ENCODE data around the gene B3GLCT.

Gene B3GLCT

GRCh38 chr13:31263346-31263745, 63.6 kb downstream of the B3GLCT start:
- H3K27ac ChIP-seq (ENCODE audit: insufficient read depth, low read depth, low read length, poor library complexity, severe bottlenecking), result no peak overlapping the region
- H3K4me3 ChIP-seq (ENCODE audit: insufficient read depth, low read depth, low read length), result no peak overlapping the region
- WGBS, 2 experiments, result 83 to 93% methylated on average over 1 of the region's 1 CpG
- no peaks in the 10 kb centered on the region for H3K36me3 ChIP-seq (ENCODE audit: control insufficient read depth, insufficient read depth, low read length)
- H3K4me1 ChIP-seq (ENCODE audit: control insufficient read depth, insufficient read depth, low read length), result no peaks in the 10 kb centered on the region
- H3K9me3 ChIP-seq (ENCODE audit: control insufficient read depth, low read length), result no peaks in the 10 kb centered on the region
- H3K27me3 ChIP-seq (ENCODE audit: control insufficient read depth, insufficient read depth, low read length, poor library complexity, severe bottlenecking), result no peaks in the 10 kb centered on the region

- WGBS, 2 experiments, result 96 to 97% methylated on average over 4 of the region's 4 CpGs
- no peak overlapping the region for H3K27ac ChIP-seq (ENCODE audit: insufficient read depth, low read depth, low read length, poor library complexity, severe bottlenecking)
- no peaks in the 10 kb centered on the region for H3K27me3 ChIP-seq (ENCODE audit: control insufficient read depth, insufficient read depth, low read length, poor library complexity, severe bottlenecking)
- no peaks in the 10 kb centered on the region for H3K4me1 ChIP-seq (ENCODE audit: control insufficient read depth, insufficient read depth, low read length)
- H3K9me3 ChIP-seq (ENCODE audit: control insufficient read depth, low read length), result no peaks in the 10 kb centered on the region
- H3K4me3 ChIP-seq (ENCODE audit: insufficient read depth, low read depth, low read length), result no peak overlapping the region
- no peaks in the 10 kb centered on the region for H3K36me3 ChIP-seq (ENCODE audit: control insufficient read depth, insufficient read depth, low read length)
Measured at GRCh38 chr13:31264151-31264550, 64.4 kb downstream of the B3GLCT start.

GRCh38 chr13:31267126-31267784, 67.5 kb downstream of the B3GLCT start:
- Histone ChIP-seq H3K4me3 (ENCODE audit: insufficient read depth, low read depth, low read length) (no peak overlapping the region), H3K27ac (ENCODE audit: insufficient read depth, low read depth, low read length, poor library complexity, severe bottlenecking) (no peak overlapping the region), H3K4me1 (ENCODE audit: control insufficient read depth, insufficient read depth, low read length) (no peaks in the 10 kb centered on the region), H3K9me3 (ENCODE audit: control insufficient read depth, low read length) (peaks cover 2% of the 10 kb centered on the region), H3K27me3 (ENCODE audit: control insufficient read depth, insufficient read depth, low read length, poor library complexity, severe bottlenecking) (no peaks in the 10 kb centered on the region), H3K36me3 (ENCODE audit: control insufficient read depth, insufficient read depth, low read length) (peaks cover 9% of the 10 kb centered on the region)
- WGBS, 2 experiments, result 94 to 100% methylated on average over 1 of the region's 2 CpGs

- Histone ChIP-seq H3K27me3 (ENCODE audit: control insufficient read depth, insufficient read depth, low read length, poor library complexity, severe bottlenecking) (no peaks in the 10 kb centered on the region), H3K36me3 (ENCODE audit: control insufficient read depth, insufficient read depth, low read length) (peaks cover 9% of the 10 kb centered on the region), H3K4me3 (ENCODE audit: insufficient read depth, low read depth, low read length) (no peak overlapping the region), H3K27ac (ENCODE audit: insufficient read depth, low read depth, low read length, poor library complexity, severe bottlenecking) (no peak overlapping the region), H3K4me1 (ENCODE audit: control insufficient read depth, insufficient read depth, low read length) (no peaks in the 10 kb centered on the region), H3K9me3 (ENCODE audit: control insufficient read depth, low read length) (peaks cover 4% of the 10 kb centered on the region)
- 70 to 74% methylated on average over 4 of the region's 4 CpGs for WGBS, 2 experiments
Measured at GRCh38 chr13:31274390-31274789, 74.6 kb downstream of the B3GLCT start.

GRCh38 chr13:31276421-31276820, 76.6 kb downstream of the B3GLCT start:
- no peak overlapping the region for H3K27ac ChIP-seq (ENCODE audit: insufficient read depth, low read depth, low read length, poor library complexity, severe bottlenecking)
- peaks cover 4% of the 10 kb centered on the region for H3K9me3 ChIP-seq (ENCODE audit: control insufficient read depth, low read length)
- H3K4me1 ChIP-seq (ENCODE audit: control insufficient read depth, insufficient read depth, low read length), result no peaks in the 10 kb centered on the region
- no peak overlapping the region for H3K4me3 ChIP-seq (ENCODE audit: insufficient read depth, low read depth, low read length)
- H3K36me3 ChIP-seq (ENCODE audit: control insufficient read depth, insufficient read depth, low read length), result peaks cover 2% of the 10 kb centered on the region
- WGBS, 2 experiments, result 96 to 100% methylated on average over 2 to 3 of the region's 5 CpGs
- H3K27me3 ChIP-seq (ENCODE audit: control insufficient read depth, insufficient read depth, low read length, poor library complexity, severe bottlenecking), result no peaks in the 10 kb centered on the region

- no peak overlapping the region for H3K27ac ChIP-seq (ENCODE audit: insufficient read depth, low read depth, low read length, poor library complexity, severe bottlenecking)
- H3K4me3 ChIP-seq (ENCODE audit: insufficient read depth, low read depth, low read length), result no peak overlapping the region
- H3K36me3 ChIP-seq (ENCODE audit: control insufficient read depth, insufficient read depth, low read length), result no peaks in the 10 kb centered on the region
- peaks cover 2% of the 10 kb centered on the region for H3K9me3 ChIP-seq (ENCODE audit: control insufficient read depth, low read length)
- WGBS, 2 experiments, result 86 to 90% methylated on average over 1 of the region's 1 CpG
- H3K27me3 ChIP-seq (ENCODE audit: control insufficient read depth, insufficient read depth, low read length, poor library complexity, severe bottlenecking), result no peaks in the 10 kb centered on the region
- H3K4me1 ChIP-seq (ENCODE audit: control insufficient read depth, insufficient read depth, low read length), result no peaks in the 10 kb centered on the region
Measured at GRCh38 chr13:31278869-31279268, 79.1 kb downstream of the B3GLCT start.

- Histone ChIP-seq H3K27me3 (ENCODE audit: control insufficient read depth, insufficient read depth, low read length, poor library complexity, severe bottlenecking) (no peaks in the 10 kb centered on the region), H3K9me3 (ENCODE audit: control insufficient read depth, low read length) (peaks cover 2% of the 10 kb centered on the region)
- 88 to 94% methylated on average over 2 of the region's 3 CpGs for WGBS, 2 experiments
Measured at GRCh38 chr13:31282741-31283455, 83.1 kb downstream of the B3GLCT start.

GRCh38 chr13:31286930-31287329, 87.2 kb downstream of the B3GLCT start:
- 92 to 98% methylated on average over 2 of the region's 2 CpGs for WGBS, 2 experiments
- Histone ChIP-seq H3K36me3 (ENCODE audit: control insufficient read depth, insufficient read depth, low read length) (peaks cover 8% of the 10 kb centered on the region), H3K27me3 (ENCODE audit: control insufficient read depth, insufficient read depth, low read length, poor library complexity, severe bottlenecking) (no peaks in the 10 kb centered on the region), H3K4me3 (ENCODE audit: insufficient read depth, low read depth, low read length) (no peak overlapping the region), H3K27ac (ENCODE audit: insufficient read depth, low read depth, low read length, poor library complexity, severe bottlenecking) (no peak overlapping the region), H3K4me1 (ENCODE audit: control insufficient read depth, insufficient read depth, low read length) (no peaks in the 10 kb centered on the region), H3K9me3 (ENCODE audit: control insufficient read depth, low read length) (no peaks in the 10 kb centered on the region)

More at GRCh38 chr13:31282741-31283455, 83.1 kb downstream of the B3GLCT start:
- no peaks in the 10 kb centered on the region for H3K36me3 ChIP-seq (ENCODE audit: control insufficient read depth, insufficient read depth, low read length)
- H3K4me1 ChIP-seq (ENCODE audit: control insufficient read depth, insufficient read depth, low read length), result no peaks in the 10 kb centered on the region
- H3K4me3 ChIP-seq (ENCODE audit: insufficient read depth, low read depth, low read length), result no peak overlapping the region
- H3K27ac ChIP-seq (ENCODE audit: insufficient read depth, low read depth, low read length, poor library complexity, severe bottlenecking), result no peak overlapping the region

GRCh38 chr13:31301119-31301518, 101.3 kb downstream of the B3GLCT start:
- no peaks in the 10 kb centered on the region for H3K36me3 ChIP-seq (ENCODE audit: control insufficient read depth, insufficient read depth, low read length)

GRCh38 chr13:31310356-31310755, 110.6 kb downstream of the B3GLCT start:
- no peaks in the 10 kb centered on the region for H3K27me3 ChIP-seq (ENCODE audit: control insufficient read depth, insufficient read depth, low read length, poor library complexity, severe bottlenecking)
- H3K36me3 ChIP-seq (ENCODE audit: control insufficient read depth, insufficient read depth, low read length), result peaks cover 7% of the 10 kb centered on the region
- H3K27ac ChIP-seq (ENCODE audit: insufficient read depth, low read depth, low read length, poor library complexity, severe bottlenecking), result no peak overlapping the region
- WGBS, 2 experiments, result 94 to 95% methylated on average over 4 of the region's 4 CpGs
- H3K4me3 ChIP-seq (ENCODE audit: insufficient read depth, low read depth, low read length), result no peak overlapping the region
- H3K4me1 ChIP-seq (ENCODE audit: control insufficient read depth, insufficient read depth, low read length), result no peaks in the 10 kb centered on the region
- peaks cover 3% of the 10 kb centered on the region for H3K9me3 ChIP-seq (ENCODE audit: control insufficient read depth, low read length)

More at GRCh38 chr13:31301119-31301518, 101.3 kb downstream of the B3GLCT start:
- H3K27ac ChIP-seq (ENCODE audit: insufficient read depth, low read depth, low read length, poor library complexity, severe bottlenecking), result no peak overlapping the region
- H3K27me3 ChIP-seq (ENCODE audit: control insufficient read depth, insufficient read depth, low read length, poor library complexity, severe bottlenecking), result no peaks in the 10 kb centered on the region
- no peak overlapping the region for H3K4me3 ChIP-seq (ENCODE audit: insufficient read depth, low read depth, low read length)
- no peaks in the 10 kb centered on the region for H3K4me1 ChIP-seq (ENCODE audit: control insufficient read depth, insufficient read depth, low read length)
- no peaks in the 10 kb centered on the region for H3K9me3 ChIP-seq (ENCODE audit: control insufficient read depth, low read length)

Data from ectodermal cell (in vitro differentiated cells).